ENCODE measurements around the gene SLCO4A1.

Gene SLCO4A1

GRCh38 chr20:62706344-62706743 lies 64.0 kb downstream of the SLCO4A1 start:
- H3K79me2 ChIP-seq (ENCODE audit: control insufficient read depth, insufficient read depth, low read length, poor library complexity), result no peaks in the 10 kb centered on the region
- no peak overlapping the region for H3K27ac ChIP-seq (ENCODE audit: low read depth, low read length)
- H2AFZ ChIP-seq (ENCODE audit: insufficient read depth, low read length, poor library complexity), result no peak overlapping the region
- H4K91ac ChIP-seq (ENCODE audit: low read depth, low read length), result no peak overlapping the region
- H3K4me3 ChIP-seq (ENCODE audit: low read depth, low read length), result no peak overlapping the region
- H4K8ac ChIP-seq (ENCODE audit: low read depth, low read length), result no peak overlapping the region
- H3K9me3 ChIP-seq (ENCODE audit: insufficient read depth, low read depth, low read length), result peaks cover 7% of the 10 kb centered on the region
- no peak overlapping the region for H2AK5ac ChIP-seq (ENCODE audit: low read length)
- no peaks in the 10 kb centered on the region for H3K4me1 ChIP-seq (ENCODE audit: control insufficient read depth in 1 of 2, insufficient read depth in 2 of 2, low read length in 2 of 2)
- no peak overlapping the region for H3K18ac ChIP-seq (ENCODE audit: low read length)
- H2BK12ac ChIP-seq (ENCODE audit: low read length), result no peak overlapping the region
- no peak overlapping the region for H3K4ac ChIP-seq (ENCODE audit: low read depth, low read length)
- H3K4me2 ChIP-seq (ENCODE audit: low read length), result no peak overlapping the region
- H2BK5ac ChIP-seq (ENCODE audit: low read depth, low read length, poor library complexity), result no peak overlapping the region
- H4K12ac ChIP-seq (ENCODE audit: low read depth, low read length), result no peak overlapping the region
- peaks cover 29% of the 10 kb centered on the region for H3K27me3 ChIP-seq (ENCODE audit: insufficient read depth, low read length)
- no peaks in the 10 kb centered on the region for H3K79me1 ChIP-seq (ENCODE audit: low read length)
- no peak overlapping the region for H2BK120ac ChIP-seq (ENCODE audit: insufficient read depth, low read length, poor library complexity)
- WGBS (ENCODE audit: extremely low coverage, insufficient coverage, insufficient read length), result no CpG with 5 or more reads among the region's 12 CpGs
- H3K36me3 ChIP-seq (ENCODE audit: control insufficient read depth in 1 of 2, insufficient read depth in 2 of 2, low read length in 2 of 2), result no peaks in the 10 kb centered on the region
- no peak overlapping the region for H3K23ac ChIP-seq (ENCODE audit: low read length)
- DNase-seq, result no peak
- H3K9ac ChIP-seq (ENCODE audit: low read length), result no peak overlapping the region
- no peak overlapping the region for H3K14ac ChIP-seq (ENCODE audit: low read length)

- H3K79me1 ChIP-seq (ENCODE audit: low read length), result no peaks in the 10 kb centered on the region
- H3K4me1 ChIP-seq (ENCODE audit: control insufficient read depth in 1 of 2, insufficient read depth in 2 of 2, low read length in 2 of 2), result no peaks in the 10 kb centered on the region
- H3K9ac ChIP-seq (ENCODE audit: low read length), result no peak overlapping the region
- H3K36me3 ChIP-seq (ENCODE audit: control insufficient read depth in 1 of 2, insufficient read depth in 2 of 2, low read length in 2 of 2), result no peaks in the 10 kb centered on the region
- DNase-seq, result no peak
- no peak overlapping the region for H2AK5ac ChIP-seq (ENCODE audit: low read length)
- no peak overlapping the region for H4K8ac ChIP-seq (ENCODE audit: low read depth, low read length)
- no peak overlapping the region for H3K4me3 ChIP-seq (ENCODE audit: low read depth, low read length)
- peaks cover 29% of the 10 kb centered on the region for H3K27me3 ChIP-seq (ENCODE audit: insufficient read depth, low read length)
- H3K23ac ChIP-seq (ENCODE audit: low read length), result no peak overlapping the region
- H3K27ac ChIP-seq (ENCODE audit: low read depth, low read length), result no peak overlapping the region
- no peak overlapping the region for H3K4ac ChIP-seq (ENCODE audit: low read depth, low read length)
- no peak overlapping the region for H2BK12ac ChIP-seq (ENCODE audit: low read length)
- H2AFZ ChIP-seq (ENCODE audit: insufficient read depth, low read length, poor library complexity), result no peak overlapping the region
- H3K79me2 ChIP-seq (ENCODE audit: control insufficient read depth, insufficient read depth, low read length, poor library complexity), result no peaks in the 10 kb centered on the region
- H3K18ac ChIP-seq (ENCODE audit: low read length), result no peak overlapping the region
- H3K4me2 ChIP-seq (ENCODE audit: low read length), result no peak overlapping the region
- no peak overlapping the region for H3K14ac ChIP-seq (ENCODE audit: low read length)
- H3K9me3 ChIP-seq (ENCODE audit: insufficient read depth, low read depth, low read length), result peaks cover 7% of the 10 kb centered on the region
- no peak overlapping the region for H2BK5ac ChIP-seq (ENCODE audit: low read depth, low read length, poor library complexity)
- H4K91ac ChIP-seq (ENCODE audit: low read depth, low read length), result no peak overlapping the region
- no peak overlapping the region for H4K12ac ChIP-seq (ENCODE audit: low read depth, low read length)
- no CpG with 5 or more reads among the region's 12 CpGs for WGBS (ENCODE audit: extremely low coverage, insufficient coverage, insufficient read length)
- H2BK120ac ChIP-seq (ENCODE audit: insufficient read depth, low read length, poor library complexity), result no peak overlapping the region
Observed at GRCh38 chr20:62706857-62707256, 64.6 kb downstream of the SLCO4A1 start.

DNA sequence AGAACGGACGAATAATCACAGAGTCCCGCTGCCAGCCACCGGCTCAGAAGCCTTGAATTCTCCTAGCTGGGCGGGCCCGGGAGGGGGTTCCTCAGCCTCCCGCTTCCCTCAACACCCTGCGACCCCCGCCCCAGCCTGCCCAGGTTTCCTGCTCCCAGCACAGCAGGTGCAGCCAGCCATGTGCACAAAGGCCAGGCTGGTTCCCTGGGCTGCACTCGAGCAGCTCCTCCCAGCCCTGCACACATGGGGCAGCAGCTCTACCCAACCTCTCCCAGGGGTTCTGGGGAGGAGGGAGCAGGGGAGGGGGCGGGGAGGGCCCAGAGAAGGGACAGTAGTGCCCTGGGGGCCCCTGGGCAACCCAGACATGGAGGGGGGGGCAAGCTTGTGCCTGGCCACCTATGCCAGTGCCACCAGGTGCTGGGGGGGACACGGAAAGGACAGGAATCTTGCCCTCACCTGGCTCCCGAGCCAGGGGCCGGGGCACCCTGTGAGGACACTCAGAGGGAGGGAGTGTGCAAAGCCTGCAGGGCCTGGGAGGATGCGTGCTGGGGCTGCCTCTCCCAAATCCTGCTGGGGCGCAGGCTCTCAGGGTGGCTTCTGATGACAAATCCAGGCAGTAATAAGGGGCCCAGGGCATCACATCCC lies 65.1 kb downstream of the SLCO4A1 start:
- Histone ChIP-seq H4K91ac (ENCODE audit: low read depth, low read length) (no peak overlapping the region), H3K4me2 (ENCODE audit: low read length) (no peak overlapping the region), H3K79me1 (ENCODE audit: low read length) (no peaks in the 10 kb centered on the region), H4K8ac (ENCODE audit: low read depth, low read length) (no peak overlapping the region), H4K12ac (ENCODE audit: low read depth, low read length) (no peak overlapping the region), H2AFZ (ENCODE audit: insufficient read depth, low read length, poor library complexity) (no peak overlapping the region), H3K23ac (ENCODE audit: low read length) (no peak overlapping the region), H3K18ac (ENCODE audit: low read length) (no peak overlapping the region), H3K4ac (ENCODE audit: low read depth, low read length) (no peak overlapping the region), H3K4me1 (ENCODE audit: control insufficient read depth in 1 of 2, insufficient read depth in 2 of 2, low read length in 2 of 2) (no peaks in the 10 kb centered on the region), H3K27me3 (ENCODE audit: insufficient read depth, low read length) (peaks cover 29% of the 10 kb centered on the region), H3K36me3 (ENCODE audit: control insufficient read depth in 1 of 2, insufficient read depth in 2 of 2, low read length in 2 of 2) (no peaks in the 10 kb centered on the region), H2BK12ac (ENCODE audit: low read length) (no peak overlapping the region), H2AK5ac (ENCODE audit: low read length) (no peak overlapping the region), H2BK120ac (ENCODE audit: insufficient read depth, low read length, poor library complexity) (no peak overlapping the region), H3K79me2 (ENCODE audit: control insufficient read depth, insufficient read depth, low read length, poor library complexity) (no peaks in the 10 kb centered on the region), H3K27ac (ENCODE audit: low read depth, low read length) (no peak overlapping the region), H3K14ac (ENCODE audit: low read length) (no peak overlapping the region), H3K9me3 (ENCODE audit: insufficient read depth, low read depth, low read length) (peaks cover 7% of the 10 kb centered on the region), H3K4me3 (ENCODE audit: low read depth, low read length) (no peak overlapping the region), H3K9ac (ENCODE audit: low read length) (no peak overlapping the region), H2BK5ac (ENCODE audit: low read depth, low read length, poor library complexity) (no peak overlapping the region)
- DNase-seq, result no peak
- no CpG with 5 or more reads among the region's 16 CpGs for WGBS (ENCODE audit: extremely low coverage, insufficient coverage, insufficient read length)

GRCh38 chr20:62707921-62708521 lies 65.7 kb downstream of the SLCO4A1 start:
- Histone ChIP-seq H3K18ac (ENCODE audit: low read length) (no peak overlapping the region), H3K27ac (ENCODE audit: low read depth, low read length) (no peak overlapping the region), H3K23ac (ENCODE audit: low read length) (no peak overlapping the region), H2BK120ac (ENCODE audit: insufficient read depth, low read length, poor library complexity) (no peak overlapping the region), H3K79me1 (ENCODE audit: low read length) (no peaks in the 10 kb centered on the region), H2BK12ac (ENCODE audit: low read length) (no peak overlapping the region), H4K8ac (ENCODE audit: low read depth, low read length) (no peak overlapping the region), H3K4me2 (ENCODE audit: low read length) (no peak overlapping the region), H3K9me3 (ENCODE audit: insufficient read depth, low read depth, low read length) (peaks cover 7% of the 10 kb centered on the region), H3K4me3 (ENCODE audit: low read depth, low read length) (no peak overlapping the region), H3K4ac (ENCODE audit: low read depth, low read length) (no peak overlapping the region), H3K79me2 (ENCODE audit: control insufficient read depth, insufficient read depth, low read length, poor library complexity) (no peaks in the 10 kb centered on the region), H3K36me3 (ENCODE audit: control insufficient read depth in 1 of 2, insufficient read depth in 2 of 2, low read length in 2 of 2) (no peaks in the 10 kb centered on the region), H4K91ac (ENCODE audit: low read depth, low read length) (no peak overlapping the region), H2AK5ac (ENCODE audit: low read length) (no peak overlapping the region), H2BK5ac (ENCODE audit: low read depth, low read length, poor library complexity) (no peak overlapping the region), H3K4me1 (ENCODE audit: control insufficient read depth in 1 of 2, insufficient read depth in 2 of 2, low read length in 2 of 2) (no peaks in the 10 kb centered on the region), H3K9ac (ENCODE audit: low read length) (no peak overlapping the region), H2AFZ (ENCODE audit: insufficient read depth, low read length, poor library complexity) (no peak overlapping the region), H4K12ac (ENCODE audit: low read depth, low read length) (no peak overlapping the region), H3K27me3 (ENCODE audit: insufficient read depth, low read length) (peaks cover 29% of the 10 kb centered on the region), H3K14ac (ENCODE audit: low read length) (no peak overlapping the region)
- WGBS (ENCODE audit: extremely low coverage, insufficient coverage, insufficient read length), result no CpG with 5 or more reads among the region's 20 CpGs
- DNase-seq, result no peak

Data from trophoblast cell (in vitro differentiated cells and primary cell).